CD14-positive monocyte (primary cell): ENCODE measurements around the gene MYO16. TPM values are rescaled to one million over a fixed set of nuclear protein-coding genes. Genes with fewer than 3 reads are reported as not detected.

Experiments used
- DNase-seq, 3 donors: peaks; one replicate each; pipeline ENCODE4 v3.0.0-alpha.2; 2011 to 2022
- H2AFZ ChIP-seq: 2 replicates; pipeline ENCODE4 v1.6.0; 2012; ENCODE audit warnings: mild to moderate bottlenecking, low read depth, low read length, inconsistent platforms; ENCODE audit not compliant: insufficient read depth, poor library complexity, severe bottlenecking
- H3K27ac ChIP-seq, 2 donors: 1 replicate in 1 of 2; 2 replicates in 1 of 2; pipeline ENCODE4 v1.5.1; 2012 to 2013; ENCODE audit warnings: low read length in 2 of 2, control low read depth in 1 of 2, inconsistent platforms in 1 of 2, low read depth in 1 of 2, mild to moderate bottlenecking in 1 of 2
- H3K27me3 ChIP-seq, 2 donors: one replicate each; pipeline versions ENCODE4 v1.6.0 to v1.6.1; 2011 to 2013; ENCODE audit warnings: low read length in 2 of 2; ENCODE audit not compliant: control insufficient read depth in 2 of 2, insufficient read depth in 2 of 2
- H3K36me3 ChIP-seq, 2 donors: replicated peaks in 1 of 2; 1 replicate in 1 of 2; 2 replicates in 1 of 2; pipeline versions ENCODE4 v1.5.1 to v1.6.1; 2012 to 2013; ENCODE audit warnings: low read length in 2 of 2, control low read depth in 1 of 2, inconsistent platforms in 1 of 2, mild to moderate bottlenecking in 1 of 2; ENCODE audit not compliant: insufficient read depth in 2 of 2, control insufficient read depth in 1 of 2
- H3K4me1 ChIP-seq, 2 donors: 1 replicate in 1 of 2; 2 replicates in 1 of 2; pipeline versions ENCODE4 v1.5.1 to v1.6.1; 2012 to 2013; ENCODE audit warnings: low read length in 2 of 2, control low read depth in 1 of 2, inconsistent platforms in 1 of 2, mild to moderate bottlenecking in 1 of 2, moderate library complexity in 1 of 2; ENCODE audit not compliant: insufficient read depth in 2 of 2, control insufficient read depth in 1 of 2
- H3K4me2 ChIP-seq: replicated peaks from 2 replicates; pipeline ENCODE3; 2012; ENCODE audit warnings: low read length, moderate library complexity, mild to moderate bottlenecking; ENCODE audit not compliant: poor library complexity, severe bottlenecking; ENCODE audit errors: extremely low read depth
- H3K4me3 ChIP-seq, 3 experiments: fragments of 200-600 bp in 1 of 3; sonication (generic) in 1 of 3; replicated peaks in 1 of 3; 1 replicate in 2 of 3; 2 replicates in 1 of 3; pipeline ENCODE4 v1.5.1; 2011 to 2013; ENCODE audit warnings: low read length in 3 of 3, mild to moderate bottlenecking in 3 of 3, control low read depth in 2 of 3, low read depth in 2 of 3, inconsistent platforms in 1 of 3, moderate library complexity in 1 of 3
- H3K79me2 ChIP-seq: 2 replicates; pipeline ENCODE4 v1.6.0; 2012; ENCODE audit warnings: mild to moderate bottlenecking, control low read depth, inconsistent platforms, low read length, moderate library complexity; ENCODE audit not compliant: insufficient read depth
- H3K9ac ChIP-seq: 2 replicates; pipeline ENCODE4 v1.6.0; 2017; ENCODE audit warnings: low read length, mild to moderate bottlenecking; ENCODE audit not compliant: insufficient read depth, poor library complexity, severe bottlenecking
- H3K9me3 ChIP-seq, 2 donors: replicated peaks in 1 of 2; 1 replicate in 1 of 2; 2 replicates in 1 of 2; pipeline versions ENCODE4 v1.5.1 to v1.6.1; 2012 to 2013; ENCODE audit warnings: low read length in 2 of 2, control low read depth in 1 of 2; ENCODE audit not compliant: control insufficient read depth in 1 of 2, insufficient read depth in 1 of 2
- H4K20me1 ChIP-seq: 2 replicates; pipeline ENCODE4 v1.6.0; 2012; ENCODE audit warnings: mild to moderate bottlenecking, low read length, control low read depth, moderate library complexity; ENCODE audit not compliant: insufficient read depth
- H3K27ac Mint-ChIP-seq, 7 donors: one replicate each; pipeline ENCODE4 v1.8.0; 2020; ENCODE audit warnings: mild to moderate bottlenecking in 7 of 7, mixed read lengths in 7 of 7, moderate library complexity in 6 of 7, inconsistent platforms in 2 of 7
- H3K27me3 Mint-ChIP-seq, 3 donors: one replicate each; pipeline ENCODE4 v1.8.0; 2021 to 2022; ENCODE audit warnings: low read depth in 3 of 3, mild to moderate bottlenecking in 3 of 3, mixed read lengths in 3 of 3, moderate library complexity in 3 of 3, inconsistent platforms in 1 of 3
- H3K36me3 Mint-ChIP-seq, 2 donors: one replicate each; pipeline ENCODE4 v1.8.0; 2020; ENCODE audit warnings: mixed read lengths in 2 of 2, inconsistent platforms in 1 of 2, mild to moderate bottlenecking in 1 of 2
- H3K4me1 Mint-ChIP-seq: one replicate; pipeline ENCODE4 v1.8.0; 2020; ENCODE audit warnings: mild to moderate bottlenecking, mixed read lengths
- H3K4me3 Mint-ChIP-seq, 2 donors: one replicate each; pipeline ENCODE4 v1.8.0; 2020; ENCODE audit warnings: mild to moderate bottlenecking in 2 of 2, mixed read lengths in 2 of 2, moderate library complexity in 1 of 2
- H3K9me3 Mint-ChIP-seq, 7 donors: one replicate each; pipeline ENCODE4 v1.8.0; 2020 to 2022; ENCODE audit warnings: mixed read lengths in 7 of 7, mild to moderate bottlenecking in 6 of 7, moderate library complexity in 6 of 7, inconsistent platforms in 2 of 7
- CTCF ChIP-seq: fragments of 200-600 bp; IDR thresholded peaks from one replicate; pipeline ENCODE4 v1.8.0; 2022; ENCODE audit warnings: antibody characterized with exemption, mild to moderate bottlenecking
- WGBS: methylation state at CpG from one replicate; pipeline ENCODE4 v1.1.5; 2013; ENCODE audit warnings: missing lambda C conversion rate; ENCODE audit not compliant: insufficient coverage; 5-methylcytosine and 5-hydroxymethylcytosine counted together
- intact Hi-C, 2 donors: fragments of 100-400 bp; cut with micrococcal nuclease; formaldehyde crosslinking; loops; one replicate each; pipeline versions ENCODE4 v1.15.0 to v1.15.1; 2023
- polyA plus RNA-seq, 3 donors: library from polyadenylated mRNA; depleted of rRNA in 1 of 3; unstranded in 2 of 3; stranded (reverse) in 1 of 3; fragments of 300-500 nt in 2 of 3; fragments of >200 nt in 1 of 3; fragmentation: Illumina TruSeq in 2 of 3; gene quantifications; 1 replicate in 2 of 3; 2 replicates in 1 of 3; pipeline ENCODE4 v1.2.3, GENCODE V29; 2012 to 2021

Gene MYO16
- polyA plus RNA-seq, 3 donors = not detected

DNA sequence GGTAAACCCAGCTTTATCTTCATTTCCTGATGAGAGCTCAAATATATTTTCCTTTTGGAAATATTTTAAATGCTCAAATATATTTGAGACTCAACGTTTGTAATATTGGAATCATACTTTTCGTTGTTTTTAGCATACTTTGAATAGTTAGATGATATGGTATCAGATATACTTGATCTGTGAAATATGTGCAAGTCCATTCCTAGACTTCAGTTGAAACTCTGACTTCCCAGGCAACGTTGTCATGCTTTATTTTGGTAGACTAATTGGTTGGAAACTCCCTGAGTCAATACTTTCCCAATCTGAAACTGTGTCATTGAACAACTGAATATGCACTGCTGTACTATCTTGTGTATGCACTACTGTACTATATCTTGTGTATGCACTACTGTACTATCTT is 378.5 kb downstream of the MYO16 start:
- Mint-ChIP-seq H3K4me3 (no peak overlapping the region), H3K27me3 (peaks cover 0 to 2% (median 0%) of the 10 kb centered on the region in 3 donors), H3K9me3 (peaks cover 0 to 6% (median 2%) of the 10 kb centered on the region in 7 donors), H3K27ac (no peak overlapping the region), H3K36me3 (no peaks in the 10 kb centered on the region), H3K4me1 (no peaks in the 10 kb centered on the region)
- Histone ChIP-seq H3K4me1 (no peaks in the 10 kb centered on the region), H2AFZ (no peak overlapping the region), H3K4me2 (no peak overlapping the region), H4K20me1 (no peaks in the 10 kb centered on the region), H3K27me3 (no peaks in the 10 kb centered on the region), H3K4me3 (no peak overlapping the region), H3K79me2 (no peaks in the 10 kb centered on the region), H3K9me3 (no peaks in the 10 kb centered on the region), H3K9ac (no peak overlapping the region), H3K36me3 (no peaks in the 10 kb centered on the region), H3K27ac (no peak overlapping the region)
- no peak for DNase-seq
- WGBS = no CpG with 5 or more reads among the region's 3 CpGs
- intact Hi-C loops = no loop called here
- TF ChIP-seq CTCF = no peak

DNA sequence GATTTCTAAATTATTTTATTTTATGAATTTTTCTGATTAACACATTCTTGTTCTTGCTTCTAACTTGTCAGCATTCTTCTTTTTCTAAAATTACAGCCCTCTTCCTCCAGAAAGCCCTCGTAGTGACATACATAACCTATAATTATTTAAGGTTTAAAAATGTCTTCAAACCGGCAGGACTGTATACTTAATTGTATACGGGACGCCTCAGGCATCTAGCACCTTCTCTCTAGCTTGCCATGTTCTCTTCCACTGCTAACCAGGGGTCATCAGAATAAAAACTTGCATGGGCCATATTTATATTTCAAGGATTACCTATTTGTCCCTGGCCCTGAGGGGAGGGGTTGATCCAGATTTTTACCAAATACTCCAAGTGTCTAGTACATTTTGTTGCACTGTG is 380.3 kb downstream of the MYO16 start:
- H3K79me2 ChIP-seq = no peaks in the 10 kb centered on the region
- no peak overlapping the region for H3K4me2 ChIP-seq
- Mint-ChIP-seq H3K36me3 (no peaks in the 10 kb centered on the region), H3K27ac (no peak overlapping the region), H3K27me3 (peaks cover 0 to 2% (median 0%) of the 10 kb centered on the region in 3 donors), H3K4me1 (no peaks in the 10 kb centered on the region), H3K4me3 (no peak overlapping the region), H3K9me3 (peaks cover 0 to 6% (median 5%) of the 10 kb centered on the region in 7 donors)
- no peak overlapping the region for H3K4me3 ChIP-seq
- H3K27ac ChIP-seq = no peak overlapping the region
- intact Hi-C loops = no loop called here
- TF ChIP-seq CTCF = no peak
- no peak overlapping the region for H3K9ac ChIP-seq
- no peak overlapping the region for H2AFZ ChIP-seq
- H4K20me1 ChIP-seq = no peaks in the 10 kb centered on the region
- no CpG with 5 or more reads among the region's 4 CpGs for WGBS
- no peaks in the 10 kb centered on the region for H3K4me1 ChIP-seq
- H3K36me3 ChIP-seq = no peaks in the 10 kb centered on the region
- no peak for DNase-seq
- no peaks in the 10 kb centered on the region for H3K9me3 ChIP-seq
- H3K27me3 ChIP-seq = no peaks in the 10 kb centered on the region
